Cardiac muscle cell (in vitro differentiated cells and primary cell): ENCODE results near the gene WDR17. TPM values are rescaled to one million over a fixed set of nuclear protein-coding genes. Genes with fewer than 3 reads are reported as not detected.

Source experiments
- DNase-seq, 2 donors: peaks; one replicate each; pipeline versions ENCODE4 v3.0.0 to v3.0.0-alpha.2; 2010 to 2017; ENCODE audit warnings: low read depth in 1 of 2, low spot score in 1 of 2
- H3K27ac ChIP-seq: fragments of 200-600 bp; sonication (generic); 2 replicates; pipeline ENCODE4 v1.5.1; 2016
- H3K27me3 ChIP-seq: fragments of 200-600 bp; sonication (generic); 2 replicates; pipeline ENCODE4 v1.6.0; 2016; ENCODE audit warnings: control low read depth
- H3K36me3 ChIP-seq: fragments of 200-600 bp; sonication (generic); 2 replicates; pipeline ENCODE4 v1.5.1; 2016; ENCODE audit warnings: control low read depth
- H3K4me1 ChIP-seq: fragments of 200-600 bp; sonication (generic); 2 replicates; pipeline ENCODE4 v1.8.1; 2017; ENCODE audit warnings: low read depth, mild to moderate bottlenecking, mixed run types
- H3K4me3 ChIP-seq: fragments of 200-600 bp; sonication (generic); 2 replicates; pipeline ENCODE4 v1.5.1; 2016; ENCODE audit warnings: mild to moderate bottlenecking
- H3K9me3 ChIP-seq: fragments of 200-600 bp; sonication (generic); 2 replicates; pipeline ENCODE4 v1.5.1; 2017; ENCODE audit warnings: low read depth, mild to moderate bottlenecking, control low read depth
- CTCF ChIP-seq: IDR thresholded peaks from 2 replicates; pipeline ENCODE4 v1.5.1; 2012; ENCODE audit warnings: low read depth, mild to moderate bottlenecking, low read length
- polyA plus RNA-seq: library from polyadenylated mRNA; unstranded; fragments of >200 nt; fragmentation: Nextera tagmentation; extraction: Ambion mirVana; gene quantifications from 2 replicates; pipeline ENCODE4 v1.2.1, GENCODE V29; 2016
- total RNA-seq: library from RNA; depleted of rRNA; stranded (reverse); fragments of >200 nt; gene quantifications from 2 replicates; pipeline ENCODE4 v1.2.3, GENCODE V29; 2016

The WDR17 gene
- total and polyA plus RNA-seq, 2 experiments from 2014 or later = 0.39 to 0.77 TPM

GRCh38 chr4:176198316-176198903, 132.8 kb downstream of the WDR17 start:
- no peak for DNase-seq
- Histone ChIP-seq H3K36me3 (no peaks in the 10 kb centered on the region), H3K27ac (no peak overlapping the region), H3K4me3 (no peak overlapping the region), H3K4me1 (peaks cover 7% of the 10 kb centered on the region), H3K27me3 (no peaks in the 10 kb centered on the region), H3K9me3 (no peaks in the 10 kb centered on the region)
- TF ChIP-seq CTCF = no peak

GRCh38 chr4:176205299-176205698, 139.7 kb downstream of the WDR17 start:
- Histone ChIP-seq H3K4me3 (no peak overlapping the region), H3K36me3 (no peaks in the 10 kb centered on the region), H3K4me1 (no peaks in the 10 kb centered on the region), H3K27ac (no peak overlapping the region), H3K27me3 (no peaks in the 10 kb centered on the region), H3K9me3 (no peaks in the 10 kb centered on the region)
- no peak for DNase-seq
- TF ChIP-seq CTCF = no peak

- no peak for DNase-seq
- Histone ChIP-seq H3K4me1 (no peaks in the 10 kb centered on the region), H3K4me3 (no peak overlapping the region), H3K9me3 (no peaks in the 10 kb centered on the region), H3K27me3 (no peaks in the 10 kb centered on the region), H3K36me3 (no peaks in the 10 kb centered on the region), H3K27ac (no peak overlapping the region)
- no peak for TF ChIP-seq CTCF
Observed at GRCh38 chr4:176207839-176208238, 142.2 kb downstream of the WDR17 start.

GRCh38 chr4:176209535-176209934, 143.9 kb downstream of the WDR17 start:
- Histone ChIP-seq H3K4me3 (no peak overlapping the region), H3K4me1 (no peaks in the 10 kb centered on the region), H3K27me3 (no peaks in the 10 kb centered on the region), H3K36me3 (no peaks in the 10 kb centered on the region), H3K9me3 (no peaks in the 10 kb centered on the region), H3K27ac (no peak overlapping the region)
- TF ChIP-seq CTCF = no peak
- no peak for DNase-seq

GRCh38 chr4:176210101-176210500, 144.5 kb downstream of the WDR17 start:
- Histone ChIP-seq H3K27ac (no peak overlapping the region), H3K4me1 (no peaks in the 10 kb centered on the region), H3K9me3 (no peaks in the 10 kb centered on the region), H3K27me3 (no peaks in the 10 kb centered on the region), H3K4me3 (no peak overlapping the region), H3K36me3 (no peaks in the 10 kb centered on the region)
- no peak for TF ChIP-seq CTCF
- no peak for DNase-seq
